ENCODE data around the gene HSF2.

HSF2 gene, protein sequence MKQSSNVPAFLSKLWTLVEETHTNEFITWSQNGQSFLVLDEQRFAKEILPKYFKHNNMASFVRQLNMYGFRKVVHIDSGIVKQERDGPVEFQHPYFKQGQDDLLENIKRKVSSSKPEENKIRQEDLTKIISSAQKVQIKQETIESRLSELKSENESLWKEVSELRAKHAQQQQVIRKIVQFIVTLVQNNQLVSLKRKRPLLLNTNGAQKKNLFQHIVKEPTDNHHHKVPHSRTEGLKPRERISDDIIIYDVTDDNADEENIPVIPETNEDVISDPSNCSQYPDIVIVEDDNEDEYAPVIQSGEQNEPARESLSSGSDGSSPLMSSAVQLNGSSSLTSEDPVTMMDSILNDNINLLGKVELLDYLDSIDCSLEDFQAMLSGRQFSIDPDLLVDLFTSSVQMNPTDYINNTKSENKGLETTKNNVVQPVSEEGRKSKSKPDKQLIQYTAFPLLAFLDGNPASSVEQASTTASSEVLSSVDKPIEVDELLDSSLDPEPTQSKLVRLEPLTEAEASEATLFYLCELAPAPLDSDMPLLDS

DNA sequence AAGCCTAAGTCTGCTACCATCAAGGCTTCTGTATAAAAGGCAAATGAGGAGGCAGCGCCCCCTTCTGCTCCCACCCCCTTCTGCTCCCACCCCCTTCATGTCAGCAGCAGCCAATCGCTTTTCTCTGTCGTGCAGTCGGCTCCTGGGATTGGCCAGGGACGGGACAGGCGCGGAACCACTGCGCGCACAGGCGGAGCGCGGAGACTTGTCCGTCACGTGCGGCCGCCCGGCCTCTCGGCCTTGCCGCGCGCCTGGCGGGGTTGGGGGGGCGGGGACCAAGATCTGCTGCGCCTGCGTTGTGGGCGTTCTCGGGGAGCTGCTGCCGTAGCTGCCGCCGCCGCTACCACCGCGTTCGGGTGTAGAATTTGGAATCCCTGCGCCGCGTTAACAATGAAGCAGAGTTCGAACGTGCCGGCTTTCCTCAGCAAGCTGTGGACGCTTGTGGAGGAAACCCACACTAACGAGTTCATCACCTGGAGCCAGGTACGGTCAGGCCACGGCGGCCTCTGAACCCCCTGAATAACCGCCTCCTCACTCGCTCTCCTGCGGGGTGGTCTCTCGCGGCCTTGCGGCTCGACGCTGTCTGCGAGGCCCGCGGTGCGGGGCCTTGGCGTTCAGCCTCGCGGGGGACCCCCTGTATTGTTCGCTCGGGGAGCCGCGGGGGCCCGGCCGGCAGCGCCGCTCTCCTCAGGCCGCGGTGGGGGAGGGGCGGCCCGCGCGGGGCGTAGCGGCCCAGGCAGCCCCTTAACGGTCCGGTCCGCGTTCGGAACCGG lies at the start of gene HSF2:
TSS of gene HSF2 (plus strand) at position 305 of the 773 bp plus-strand sequence. CDS start at position 391, 86 bp downstream.
- peak; percentile 25 for FAIRE-seq

DNA sequence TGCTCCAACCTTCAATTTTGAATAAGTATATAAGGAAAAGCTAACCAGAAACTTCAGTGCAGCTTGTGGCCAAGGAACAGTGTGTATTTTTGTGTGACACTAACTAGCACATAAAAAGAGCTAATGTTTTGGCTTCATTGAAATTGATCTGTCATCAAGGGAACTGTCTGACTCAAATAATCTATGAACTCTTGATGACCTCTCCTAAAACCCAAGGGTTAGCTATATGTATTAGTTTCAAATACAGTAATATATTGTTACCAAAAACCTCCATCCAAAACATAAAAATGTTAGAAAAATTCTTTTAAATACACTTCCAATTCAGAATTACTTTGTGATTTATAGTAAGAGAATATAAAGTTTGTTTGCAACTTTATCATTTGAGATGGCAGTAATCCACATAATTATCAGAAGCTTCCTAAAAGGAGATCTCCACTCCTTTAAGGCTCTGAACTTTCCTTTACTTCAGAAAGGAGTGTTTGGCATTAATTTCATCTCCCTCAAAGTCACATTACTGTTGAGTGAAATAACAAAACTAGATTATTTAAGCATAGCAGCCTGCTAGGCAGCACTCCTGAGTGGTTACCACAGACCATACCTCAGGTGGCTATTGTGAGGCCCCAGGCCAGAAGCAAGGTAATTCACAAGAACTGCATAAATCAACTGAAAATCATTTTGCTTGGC lies 46.3 kb upstream of the HSF2 start:
- no peak for FAIRE-seq

DNA sequence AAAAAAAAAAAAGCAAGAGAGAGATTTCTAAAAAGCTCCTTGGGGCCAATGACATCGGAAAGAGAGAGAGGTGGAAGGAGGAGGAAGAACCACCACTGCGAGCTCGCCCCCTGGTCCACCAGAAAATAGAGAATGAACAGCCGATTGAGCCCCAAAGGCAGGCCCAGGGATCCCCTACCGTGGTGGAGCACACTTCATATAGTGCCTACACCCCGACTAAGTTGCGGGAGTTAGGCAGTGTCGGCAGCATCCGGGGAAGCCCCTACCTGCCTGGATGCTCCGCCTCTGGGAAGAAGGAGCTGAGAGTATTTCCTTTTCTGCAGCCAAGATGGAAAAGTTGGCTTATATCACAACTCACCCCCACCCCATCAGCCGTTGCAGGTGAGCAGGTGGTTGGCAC lies 38.6 kb upstream of the HSF2 start:
- no peak for FAIRE-seq

DNA sequence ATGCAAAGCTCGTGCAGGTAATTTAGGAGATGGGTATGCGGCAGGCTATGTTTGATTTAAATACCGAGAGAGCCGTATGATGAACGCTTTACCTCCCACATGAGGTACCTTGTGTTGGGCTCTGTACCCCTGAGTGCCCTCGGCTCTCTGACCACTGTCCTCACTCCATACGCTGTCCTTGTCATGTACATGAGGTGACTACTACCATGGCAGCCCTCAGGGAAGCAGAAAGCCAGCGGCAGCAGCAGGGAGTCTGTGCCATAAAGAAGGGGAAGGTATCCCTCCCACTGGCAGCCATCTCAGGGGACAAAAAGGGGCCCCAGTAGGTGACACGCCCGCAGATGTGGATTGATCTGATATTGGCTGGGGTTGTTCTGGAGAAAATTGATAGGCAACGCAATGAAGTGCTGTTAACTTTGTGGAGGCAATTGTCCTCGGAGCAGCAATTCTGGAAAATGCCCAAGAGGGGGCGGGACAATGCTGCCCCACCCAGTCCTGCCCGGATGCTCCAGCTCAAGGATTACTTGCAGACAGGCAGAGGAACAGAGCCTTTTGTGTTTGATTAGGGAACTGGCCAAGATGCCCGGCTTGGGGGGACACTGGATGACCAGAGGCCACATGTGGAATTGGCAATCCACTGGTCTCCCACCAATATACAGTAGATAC lies 38.0 kb upstream of the HSF2 start:
- FAIRE-seq, result no peak

DNA sequence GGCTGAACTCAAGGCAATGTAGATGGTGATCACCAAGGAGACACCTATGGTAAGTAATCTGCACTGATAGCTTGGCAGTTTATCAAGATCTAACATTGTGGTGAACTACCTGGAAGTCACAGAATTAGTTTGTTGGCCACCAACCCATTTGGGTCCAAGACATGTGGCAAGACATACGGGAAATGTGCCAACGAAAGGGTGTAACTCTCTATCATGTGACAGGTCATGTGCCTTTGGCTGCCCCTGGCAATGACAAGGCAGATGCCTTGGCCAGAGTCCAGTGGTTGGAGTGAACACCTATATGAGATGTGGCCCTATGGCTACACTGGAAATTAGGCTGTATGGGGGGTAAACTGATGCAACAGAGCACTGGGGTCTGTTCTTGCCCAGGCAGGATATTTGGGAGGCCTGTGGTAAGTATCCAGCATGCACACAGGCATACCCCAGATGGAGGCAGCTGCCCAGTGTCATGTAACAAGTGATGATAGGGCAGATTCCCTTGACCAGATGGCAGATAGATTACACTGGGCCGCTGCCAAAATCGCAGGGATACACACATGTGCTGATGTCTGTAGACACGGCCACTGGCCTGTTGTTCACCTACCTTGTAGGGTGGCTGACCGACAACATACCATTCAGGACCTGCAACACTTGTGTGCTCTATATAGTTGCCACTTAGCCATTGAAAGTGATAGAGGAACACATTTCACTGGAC lies 35.5 kb upstream of the HSF2 start:
- FAIRE-seq, result no peak

DNA sequence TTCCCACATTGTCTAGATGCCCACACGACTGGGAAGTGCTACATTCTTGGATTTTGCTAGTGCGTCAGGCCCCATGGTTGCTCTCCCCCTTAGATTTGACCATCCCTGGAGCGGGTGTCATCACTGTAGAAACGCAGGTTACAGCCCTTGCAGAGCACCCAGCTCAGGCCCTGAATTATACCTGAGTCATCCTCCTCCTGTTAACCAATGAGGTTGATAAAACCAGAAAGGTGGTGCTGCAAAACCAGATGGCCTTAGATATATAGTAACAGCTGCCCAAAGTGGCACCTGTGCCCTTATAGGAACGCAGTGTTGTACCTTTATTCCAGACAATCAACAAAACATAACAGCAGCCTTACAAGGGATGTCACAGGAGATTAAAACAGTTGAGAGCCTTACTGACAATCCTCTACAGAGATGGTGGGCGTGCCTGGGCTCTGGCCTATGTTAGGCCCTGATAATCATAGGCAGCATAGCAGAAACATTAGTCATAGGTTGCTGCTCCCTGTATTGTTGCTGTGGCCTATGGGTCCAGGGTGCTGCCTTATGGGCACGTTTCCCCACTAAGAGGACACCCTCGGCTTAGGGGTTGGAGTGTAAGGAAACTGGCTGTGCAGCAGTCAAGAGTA lies 33.6 kb upstream of the HSF2 start:
- FAIRE-seq, result no peak

DNA sequence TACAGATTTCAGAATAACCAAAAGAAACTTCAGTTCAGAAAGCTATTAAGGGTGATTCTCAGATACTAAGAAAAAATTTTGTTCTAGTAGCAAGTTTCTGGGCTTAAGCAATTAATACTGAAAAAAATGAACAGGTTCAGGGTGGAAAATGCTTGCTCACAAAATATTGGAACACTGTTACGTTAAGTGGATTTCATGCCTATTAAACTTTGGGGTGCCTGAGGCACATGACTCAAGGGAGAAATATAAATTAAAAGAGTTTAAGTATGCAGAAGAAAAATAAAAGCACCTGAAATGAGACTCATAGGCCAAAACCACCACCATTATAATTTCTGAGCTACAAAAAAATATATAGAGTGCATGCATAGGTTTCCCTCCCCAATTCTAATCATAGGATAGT lies 32.3 kb upstream of the HSF2 start:
- FAIRE-seq, result no peak

DNA sequence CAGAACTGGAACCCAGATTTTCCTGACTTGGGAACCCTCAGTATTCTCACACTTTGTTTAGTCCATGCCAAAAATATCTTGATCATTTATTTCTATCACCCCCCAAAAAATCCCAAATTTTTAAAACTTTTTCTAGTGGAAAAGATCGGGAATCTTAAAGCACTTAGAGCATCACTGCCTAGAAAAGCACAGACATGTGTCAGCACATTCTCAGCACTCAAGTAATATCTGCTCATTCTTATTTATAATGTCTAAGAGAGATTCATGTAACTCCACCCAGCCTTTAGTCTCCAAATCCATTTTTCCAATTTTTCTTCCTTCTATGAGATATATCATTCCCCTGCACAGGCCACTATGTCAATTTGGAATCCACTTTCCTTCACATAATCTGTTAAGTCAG lies 29.9 kb upstream of the HSF2 start:
- no peak for FAIRE-seq

DNA sequence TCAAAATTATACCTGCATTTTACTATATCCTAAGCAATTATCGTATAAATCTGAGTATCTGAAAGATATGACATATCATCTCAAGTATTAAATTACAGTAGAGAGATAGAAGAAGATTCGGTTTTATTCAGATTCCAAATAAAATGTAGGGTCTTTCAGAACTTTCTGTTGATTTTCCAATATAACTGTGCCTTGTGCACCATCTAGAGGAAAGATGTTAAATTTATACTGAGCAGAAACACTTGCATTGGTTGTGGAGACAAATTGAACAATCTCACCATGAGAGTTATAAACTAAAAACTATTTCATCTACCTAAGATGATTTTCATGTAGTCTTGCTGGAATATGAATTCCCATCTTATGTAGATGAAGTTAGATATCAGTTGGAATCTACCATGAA lies 26.8 kb upstream of the HSF2 start:
- FAIRE-seq, result peak; percentile 76

DNA sequence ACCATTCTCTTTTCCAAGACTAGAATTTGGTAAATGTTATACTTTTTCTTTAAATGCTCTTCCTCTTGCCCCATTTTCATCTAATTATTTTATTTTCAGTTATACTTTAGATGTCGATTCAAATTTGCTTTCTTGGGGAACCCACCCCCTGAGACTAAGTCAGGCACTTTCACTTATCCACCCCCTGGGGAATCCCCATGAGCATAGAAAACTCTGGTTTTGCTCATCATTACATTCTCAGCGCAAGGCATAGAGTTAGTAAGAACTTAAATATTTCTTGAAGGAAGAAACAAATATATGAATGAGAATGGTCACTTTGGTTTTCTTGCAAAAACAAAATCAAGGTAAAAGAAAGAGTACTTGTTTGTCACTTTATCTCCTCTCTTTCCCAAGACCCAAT lies 25.1 kb upstream of the HSF2 start:
- no peak for FAIRE-seq

DNA sequence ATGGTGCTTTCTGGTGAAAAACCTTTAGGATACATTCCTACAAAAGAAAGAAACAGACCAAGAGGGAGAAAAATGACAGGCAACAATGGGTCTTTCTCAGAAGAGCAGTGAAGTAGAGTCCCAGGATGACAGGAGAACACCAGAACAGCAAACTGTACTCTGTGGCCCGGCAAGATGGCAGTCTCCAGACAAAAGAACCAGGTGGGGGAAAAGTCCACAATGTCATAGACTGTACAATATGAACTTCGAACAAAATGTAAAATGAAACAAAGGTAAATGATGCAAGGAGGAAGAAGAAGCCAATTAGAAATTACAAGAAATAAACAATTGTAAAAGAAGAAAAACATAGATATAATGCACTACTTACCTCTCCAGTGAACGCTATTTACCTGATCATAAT lies 23.2 kb upstream of the HSF2 start:
- FAIRE-seq, result no peak

DNA sequence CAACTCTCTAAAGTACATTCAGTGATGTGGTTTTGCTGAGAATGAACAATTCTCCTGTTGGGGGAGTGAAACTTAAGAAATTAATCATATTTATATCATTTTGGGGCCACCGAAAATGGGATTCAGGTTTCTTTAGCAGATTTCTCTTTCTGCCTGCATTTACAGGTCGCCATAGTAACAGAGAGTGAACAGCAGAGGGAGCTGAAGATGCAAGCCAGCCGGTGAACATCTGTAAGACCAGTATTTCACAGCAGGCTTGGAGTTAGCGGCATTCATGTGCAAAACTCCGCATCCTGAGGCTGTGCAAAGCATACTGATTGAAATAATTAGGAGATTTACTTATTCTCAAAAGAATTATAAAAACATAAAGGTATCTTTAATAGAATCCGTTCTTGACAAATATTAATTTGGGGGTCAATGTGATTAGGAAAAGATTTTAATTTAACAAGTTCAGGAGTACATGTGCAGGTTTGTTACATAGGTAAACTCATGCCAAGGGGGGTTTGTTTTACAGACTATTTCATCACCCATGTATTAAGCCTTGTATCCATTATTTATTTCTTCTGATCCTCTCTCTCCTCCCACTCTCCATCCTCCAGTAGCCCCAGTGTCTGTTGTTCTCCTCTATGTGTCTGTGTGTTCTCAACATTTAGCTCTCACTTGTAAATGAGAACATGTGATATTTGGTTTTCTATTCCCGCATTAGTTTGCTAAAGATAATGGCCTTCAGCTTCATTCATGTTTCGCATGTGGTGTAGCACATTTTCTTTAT lies 17.8 kb upstream of the HSF2 start:
- no peak for FAIRE-seq

DNA sequence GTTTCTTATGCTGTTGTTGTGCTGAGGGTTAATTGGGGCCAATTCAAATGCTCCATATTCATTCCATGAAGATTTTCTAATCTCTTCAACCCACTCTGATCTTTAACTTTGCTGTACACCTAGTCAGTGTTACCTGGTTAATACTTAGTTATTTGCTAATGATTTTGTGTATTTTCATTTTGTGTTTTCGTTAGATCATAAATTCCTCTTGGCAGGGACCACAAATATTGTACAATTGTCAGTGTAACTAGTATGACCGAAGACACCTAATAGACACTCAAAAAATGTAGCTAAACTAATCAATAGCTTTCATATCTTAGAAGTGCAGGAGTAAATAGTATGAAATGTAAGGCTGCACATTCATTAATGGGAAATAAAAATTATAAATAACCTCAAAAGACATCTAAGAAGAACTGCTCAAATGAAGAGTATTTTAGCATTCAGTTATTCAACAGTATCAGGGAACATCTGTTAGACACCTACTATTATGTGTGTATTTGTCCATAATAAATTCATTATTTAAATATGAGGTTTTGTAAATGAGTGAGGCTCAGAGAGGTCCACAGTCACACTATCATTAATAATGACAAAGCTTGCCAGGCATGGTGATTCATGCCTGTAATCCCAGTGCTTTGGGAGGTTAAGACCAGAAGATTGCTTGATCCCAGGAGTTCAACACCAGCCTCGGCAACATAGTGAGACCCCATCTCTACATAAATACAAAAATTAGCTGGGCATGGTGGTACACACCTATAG lies 13.4 kb upstream of the HSF2 start:
- FAIRE-seq, result no peak

DNA sequence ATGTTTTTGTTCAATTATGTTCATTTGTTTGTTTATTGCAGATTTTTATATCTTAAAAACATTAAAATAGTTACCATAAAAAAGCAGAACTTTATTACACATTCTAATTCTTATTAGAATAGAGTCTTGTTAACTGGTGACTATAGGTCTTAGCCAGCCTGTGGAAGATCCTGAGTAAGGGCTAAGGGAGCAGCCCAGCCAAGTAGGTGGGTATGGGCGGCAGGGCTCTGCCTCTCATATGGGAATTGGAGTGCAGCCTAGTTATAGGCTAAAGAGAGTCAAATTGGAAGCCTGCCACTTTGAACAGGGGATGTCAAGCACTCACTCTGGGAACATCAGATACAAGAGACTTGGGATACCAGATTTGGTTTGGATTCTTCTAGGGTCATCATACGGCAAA lies 10.5 kb upstream of the HSF2 start:
- FAIRE-seq, result no peak

DNA sequence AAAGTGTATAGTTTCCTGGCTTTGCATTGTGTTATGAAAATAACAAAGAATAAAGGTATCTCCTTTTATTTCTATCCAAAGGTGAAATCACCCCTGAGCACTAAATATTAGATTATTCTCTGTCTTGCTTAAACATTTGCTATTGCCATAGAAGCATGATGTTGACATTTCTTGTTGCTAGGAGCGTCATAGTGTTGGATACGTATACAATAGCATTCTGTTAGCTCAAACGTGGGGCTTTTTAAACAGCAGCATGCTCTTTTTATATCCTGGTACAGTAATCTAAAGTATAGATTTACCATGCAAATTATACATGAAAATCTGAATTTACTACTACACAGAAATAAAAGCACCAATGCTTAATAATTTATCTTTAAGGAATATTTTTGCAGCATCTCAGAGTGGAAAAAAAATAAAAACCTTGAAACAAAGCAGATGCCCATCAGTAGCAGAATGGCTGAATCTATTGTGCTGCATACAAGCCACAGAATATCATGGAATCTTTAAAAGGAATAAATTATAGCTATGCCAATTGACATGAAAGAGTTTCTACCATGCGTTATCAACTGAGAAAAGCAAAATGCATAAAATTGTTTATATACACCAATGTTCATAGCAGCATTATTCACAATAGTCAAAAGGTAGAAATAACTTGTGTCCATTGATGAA lies 9.6 kb upstream of the HSF2 start:
- FAIRE-seq, result no peak

DNA sequence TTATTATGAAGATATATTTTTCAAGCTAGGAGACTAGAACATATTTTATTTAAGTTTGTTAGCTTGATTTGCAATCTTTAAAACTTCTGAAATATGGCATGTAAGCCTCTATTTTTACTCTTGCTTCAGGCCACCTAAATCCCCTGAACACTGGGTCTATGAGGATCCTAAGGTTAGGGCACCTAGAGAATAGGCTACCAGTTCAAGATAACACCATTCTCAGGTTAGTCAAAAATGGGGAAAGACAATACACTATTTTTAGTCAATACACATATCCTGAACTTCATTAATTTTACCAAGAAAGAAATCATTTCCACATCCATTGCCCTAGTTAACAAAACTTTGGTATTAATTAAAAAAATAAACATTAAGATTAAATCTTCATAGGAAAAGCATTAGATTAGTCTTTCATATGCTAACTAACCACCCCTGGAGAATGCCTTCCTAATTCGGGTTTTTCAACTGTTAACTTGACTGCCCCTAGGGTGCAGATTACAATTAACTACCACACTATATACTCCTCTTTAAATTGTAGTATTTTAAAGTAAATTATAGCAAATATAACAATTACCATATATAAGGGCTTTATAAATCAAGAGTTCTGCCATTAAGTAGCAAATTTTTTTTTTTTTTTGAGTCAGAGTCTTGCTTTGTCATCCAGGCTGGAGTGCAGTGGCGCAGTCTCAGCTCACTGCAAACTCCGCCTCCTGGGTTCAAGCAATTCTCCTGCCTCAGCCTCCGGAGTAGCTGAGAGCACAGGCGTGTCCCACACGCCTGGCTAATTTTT lies 6.7 kb upstream of the HSF2 start:
- FAIRE-seq, result no peak

DNA sequence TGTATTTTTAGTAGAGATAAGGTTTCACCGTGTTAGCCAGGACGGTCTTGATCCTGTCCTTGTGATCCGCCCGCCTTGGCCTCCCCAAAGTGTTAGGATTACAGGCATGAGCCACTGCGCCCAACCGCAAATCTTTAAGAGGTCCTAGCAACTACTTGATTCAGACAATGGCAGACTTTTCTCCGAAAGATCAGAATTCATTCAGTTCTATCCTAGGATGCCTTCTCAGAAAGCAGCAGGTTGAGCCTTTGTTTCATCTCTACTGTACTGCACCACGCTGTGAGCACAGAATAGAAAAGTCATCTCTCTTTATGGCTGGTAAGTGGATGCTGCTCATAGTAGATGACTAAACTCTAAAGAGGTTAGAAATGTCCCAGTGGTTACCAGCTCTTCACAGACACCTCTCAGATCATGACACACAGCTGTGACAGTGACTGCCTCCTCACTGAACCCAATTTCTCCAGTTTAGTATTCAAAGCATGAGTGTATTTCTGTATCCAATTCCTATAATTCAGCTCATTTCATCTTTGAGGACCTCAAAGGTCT lies 6.0 kb upstream of the HSF2 start:
- FAIRE-seq, result no peak

DNA sequence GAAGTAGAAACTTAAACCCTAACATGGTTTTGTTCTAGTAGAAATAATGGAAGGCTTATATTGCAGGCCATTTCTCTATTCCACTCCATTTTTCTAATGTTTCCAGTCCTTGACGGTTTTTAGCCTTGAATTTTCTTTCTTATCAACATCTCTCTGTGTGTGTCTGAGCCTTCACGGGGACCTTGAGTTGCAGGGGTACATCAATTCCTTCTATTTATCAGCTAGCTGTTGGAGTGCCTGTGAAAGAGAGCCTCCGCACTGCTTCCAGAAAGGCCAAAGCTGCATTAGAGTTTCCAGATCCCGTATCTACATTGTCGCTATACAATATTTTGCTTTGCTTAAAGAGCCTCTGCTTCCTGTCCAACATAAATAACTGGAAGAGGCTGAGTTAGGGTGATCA lies 5.4 kb upstream of the HSF2 start:
- FAIRE-seq, result no peak

DNA sequence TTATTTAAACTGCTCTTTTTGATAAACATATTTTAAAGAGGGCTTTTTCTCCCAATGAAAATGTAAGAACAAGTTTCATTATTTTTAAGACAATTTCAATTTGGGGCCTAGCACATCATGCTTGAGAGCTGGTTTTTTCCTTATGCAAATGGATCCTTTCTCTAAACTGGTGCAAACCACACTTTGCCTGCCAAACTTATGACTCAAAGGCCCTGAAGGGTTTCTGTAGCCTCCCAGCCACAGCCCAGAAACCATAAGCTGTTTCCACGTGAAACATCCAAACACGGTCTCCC lies 451 bp upstream of the HSF2 start:
- no peak for FAIRE-seq

All from A204.1 (cell line).